NCI-H1694 (cell line): ENCODE data around the gene LCN12.
"Not testable (repeated sequence)": the region's sequence is repeated elsewhere in the genome, so short reads cannot be mapped to it uniquely, and the experiment has no call there.

Experiments
- DNase-seq: peaks from one replicate; lab custom pipeline; 2025; lab: John Stamatoyannopoulos, UW

LCN12 gene

DNA sequence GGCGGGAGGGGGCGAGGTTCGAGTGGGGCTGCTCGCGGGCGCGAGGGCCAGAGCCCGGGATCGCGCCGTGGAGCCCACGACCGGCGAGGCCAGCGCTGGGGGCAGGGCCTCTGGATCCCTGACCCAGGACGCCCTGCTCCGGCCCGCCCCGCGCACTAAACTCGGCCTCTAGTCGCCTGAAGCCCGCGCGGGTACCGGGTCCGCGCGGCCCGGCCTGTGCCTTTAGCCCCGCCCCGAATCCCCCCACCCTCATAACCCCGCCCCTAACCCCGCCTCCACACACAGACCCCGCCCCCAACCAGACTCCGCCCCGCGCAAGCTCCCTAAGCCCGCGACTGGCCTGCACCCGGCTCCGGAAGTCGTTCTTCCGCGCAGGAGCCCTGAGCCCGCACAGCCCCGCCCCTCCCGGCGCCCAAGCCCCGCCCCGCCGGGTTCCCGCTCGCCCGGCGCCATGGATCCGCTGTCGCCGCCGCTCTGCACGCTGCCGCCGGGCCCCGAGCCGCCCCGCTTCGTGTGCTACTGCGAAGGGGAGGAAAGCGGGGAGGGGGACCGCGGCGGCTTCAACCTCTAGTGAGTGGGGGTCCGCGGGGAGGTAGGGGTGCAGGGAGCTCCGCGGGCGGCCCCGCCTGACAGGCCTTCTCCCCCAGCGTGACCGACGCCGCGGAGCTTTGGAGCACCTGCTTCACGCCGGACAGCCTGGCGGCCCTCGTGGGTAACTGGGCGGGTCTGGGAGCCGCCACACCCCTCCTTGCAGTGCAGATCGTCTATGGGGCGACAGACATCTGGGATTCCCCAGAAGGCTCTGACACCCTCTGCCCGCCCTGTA, 40.1 kb downstream of the LCN12 start, which contains the start of gene PAXX:
TSS of gene PAXX (plus strand) at position 430 of the 826 bp plus-strand sequence. CDS start at position 452, 22 bp downstream.
- peak; percentile 34 for DNase-seq

DNA sequence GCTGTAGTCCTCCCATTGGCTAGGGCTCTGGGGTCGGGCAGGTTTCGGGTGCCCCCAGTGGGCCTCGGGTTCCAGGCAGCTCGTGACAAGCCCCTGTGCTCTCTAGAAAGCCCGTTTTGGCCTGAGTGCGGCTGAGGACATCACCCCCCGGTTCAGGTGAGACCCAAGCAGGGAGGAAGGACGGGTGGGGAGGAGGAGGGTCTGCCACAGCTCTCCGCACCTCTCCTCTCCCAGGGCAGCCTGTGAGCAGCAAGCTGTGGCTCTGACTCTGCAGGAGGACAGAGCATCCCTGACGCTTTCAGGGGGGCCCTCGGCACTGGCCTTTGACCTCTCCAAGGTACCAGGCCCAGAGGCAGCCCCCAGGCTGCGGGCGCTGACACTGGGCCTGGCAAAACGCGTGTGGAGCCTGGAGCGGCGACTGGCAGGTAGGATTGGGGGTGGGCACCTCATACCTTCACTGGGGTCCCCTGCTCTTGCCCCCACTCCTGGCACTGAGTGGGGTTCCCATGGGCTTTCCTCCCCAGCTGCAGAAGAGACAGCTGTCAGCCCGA, 40.8 kb downstream of the LCN12 start:
- no peak for DNase-seq

DNA sequence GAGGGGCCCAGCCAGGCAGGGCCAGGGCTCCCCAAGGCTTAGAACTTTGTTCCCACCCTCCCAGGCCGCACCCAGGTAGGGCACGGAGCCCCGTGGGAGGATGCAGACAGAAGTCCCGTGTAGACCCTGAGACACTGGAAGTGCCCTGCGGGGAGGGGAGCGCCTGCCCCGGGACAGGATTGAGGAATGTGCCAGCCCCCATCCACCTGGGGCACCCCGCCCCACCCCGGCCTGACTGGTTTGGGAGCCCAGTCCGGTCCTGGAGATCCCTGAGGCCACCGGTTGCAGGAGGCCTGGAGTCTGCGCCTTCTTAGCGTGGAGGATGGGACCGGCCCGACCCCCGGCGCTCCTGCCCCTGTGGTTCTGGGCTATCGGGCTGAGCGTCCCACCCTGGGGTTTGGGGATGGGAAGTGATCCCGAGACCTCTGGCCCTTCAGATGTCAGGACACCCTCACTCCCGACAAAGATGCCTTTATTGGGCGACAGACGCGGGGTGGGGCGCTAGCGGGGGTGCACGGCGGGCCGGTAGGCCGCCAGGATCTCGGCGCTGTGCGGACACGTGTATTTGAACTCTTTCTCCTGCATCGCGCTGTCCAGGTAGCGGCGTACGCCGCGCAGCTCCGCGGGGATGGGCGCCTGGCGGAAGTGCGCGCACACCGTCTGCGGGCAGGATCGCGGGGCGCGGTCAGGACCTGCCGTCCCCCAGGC, 42.3 kb downstream of the LCN12 start:
- no peak for DNase-seq

DNA sequence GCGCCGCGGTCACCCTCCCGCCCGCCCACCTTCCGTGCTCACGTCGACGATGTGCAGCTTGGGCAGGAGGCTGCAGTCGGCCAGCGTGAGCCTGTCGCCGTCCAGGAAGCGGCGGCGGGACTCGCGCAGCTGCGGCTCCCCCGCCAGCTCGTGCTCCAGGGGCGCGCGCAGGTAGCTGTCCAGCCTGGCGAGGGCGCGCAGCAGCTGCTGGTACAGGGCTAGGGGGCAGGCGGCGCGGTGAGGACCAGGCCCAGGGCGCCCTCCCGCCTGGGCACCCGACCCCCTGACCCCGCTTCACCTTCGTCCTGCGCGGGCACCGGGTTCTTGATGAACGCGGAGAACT, 42.8 kb downstream of the LCN12 start:
- DNase-seq = no peak

DNA sequence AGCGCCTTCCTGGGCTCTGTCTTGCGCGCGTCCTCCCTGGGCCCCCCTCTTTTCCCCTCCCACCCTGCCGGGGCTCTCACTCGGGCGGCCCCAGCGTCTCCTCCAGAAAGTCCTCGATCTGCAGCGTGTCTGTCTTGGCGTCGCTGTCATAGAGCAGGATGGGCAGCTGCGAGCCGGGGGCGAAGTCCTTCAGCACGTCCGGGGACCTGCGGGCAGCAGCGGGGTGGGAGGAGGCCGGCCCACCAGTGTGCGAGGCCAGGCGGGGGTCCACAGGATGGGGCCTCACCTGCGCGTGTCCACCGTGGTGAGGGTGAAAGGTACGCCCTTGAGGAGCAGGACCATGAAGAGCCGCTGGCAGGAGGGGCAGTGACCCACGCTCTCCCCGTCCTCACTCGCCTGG, 43.3 kb downstream of the LCN12 start:
- DNase-seq = no peak

DNA sequence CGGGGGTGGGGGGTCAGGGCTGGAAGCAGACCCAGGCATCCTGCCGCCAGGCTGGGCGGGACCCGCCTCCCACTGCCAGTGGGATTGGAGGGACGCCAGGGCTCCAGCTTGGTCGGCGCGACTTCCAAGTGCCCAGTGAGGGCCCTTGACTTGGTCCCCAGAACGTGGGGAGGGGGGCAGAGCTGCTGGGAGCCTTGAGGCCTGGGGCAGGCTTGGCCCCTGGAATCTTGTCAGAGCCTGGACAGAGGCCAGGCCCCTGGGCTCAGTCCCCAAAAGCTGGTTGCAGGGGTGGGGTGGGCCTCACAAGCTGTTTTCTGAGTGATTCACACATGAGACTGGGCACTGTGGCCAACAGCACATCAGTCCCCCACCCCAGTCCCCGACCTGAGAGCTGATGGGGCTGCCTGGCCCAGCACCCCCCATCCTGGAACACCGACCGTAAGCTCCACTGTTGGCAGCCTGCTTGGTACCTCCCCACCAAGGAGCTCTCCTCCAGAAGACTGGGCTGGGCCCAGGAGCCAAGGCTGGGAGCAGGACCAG, 43.8 kb downstream of the LCN12 start:
- no peak for DNase-seq

DNA sequence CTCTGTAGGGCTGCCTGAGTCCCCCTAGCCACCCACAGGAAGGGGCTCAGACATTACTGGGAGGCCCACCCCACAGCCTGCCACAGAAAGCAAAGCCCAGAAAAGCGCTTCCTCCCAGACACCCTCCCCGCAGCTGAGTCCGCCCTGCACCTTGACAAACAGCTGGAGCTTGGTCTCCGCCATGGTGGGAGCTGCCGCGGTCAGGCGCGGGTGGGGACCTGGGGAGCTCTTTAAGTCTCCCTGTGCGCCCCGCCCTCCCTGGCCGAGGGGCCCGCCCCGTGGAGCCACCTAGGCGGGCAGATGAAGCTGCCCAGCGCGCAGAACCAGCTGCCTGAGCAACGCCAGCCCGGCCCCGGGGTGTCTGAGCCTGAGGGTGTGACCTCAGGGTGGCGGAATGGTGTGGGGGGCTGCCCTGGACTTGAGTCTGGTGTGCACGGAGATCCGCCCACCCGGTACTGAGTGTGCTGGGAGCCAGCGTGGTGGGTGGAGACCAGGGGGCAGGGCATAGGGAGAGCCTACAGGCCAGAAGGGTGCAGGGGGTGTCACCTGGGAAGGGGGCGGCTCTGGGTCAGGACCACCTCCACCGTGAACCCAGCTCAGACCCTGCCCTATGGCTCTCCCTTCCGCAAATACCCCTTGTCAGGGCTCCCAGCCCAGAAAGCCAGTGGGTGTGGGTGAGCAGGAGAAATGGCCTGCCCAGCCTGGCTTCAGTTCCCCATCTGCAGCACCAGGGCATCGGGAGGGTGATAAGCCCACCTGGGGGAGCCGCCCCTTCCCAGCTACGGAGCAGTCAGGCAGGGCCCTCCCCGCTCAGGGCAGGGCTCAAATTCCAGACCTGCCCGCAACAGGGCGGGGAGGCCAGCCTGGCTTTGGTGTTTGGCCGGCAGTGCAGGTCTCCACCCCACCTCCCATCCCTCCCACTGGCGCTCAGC, 44.6 kb downstream of the LCN12 start, which contains the start of gene CLIC3:
TSS of gene CLIC3 (minus strand) at position 208 of the 932 bp plus-strand sequence. CDS start at position 183, 25 bp downstream.
- DNase-seq = no peak

DNA sequence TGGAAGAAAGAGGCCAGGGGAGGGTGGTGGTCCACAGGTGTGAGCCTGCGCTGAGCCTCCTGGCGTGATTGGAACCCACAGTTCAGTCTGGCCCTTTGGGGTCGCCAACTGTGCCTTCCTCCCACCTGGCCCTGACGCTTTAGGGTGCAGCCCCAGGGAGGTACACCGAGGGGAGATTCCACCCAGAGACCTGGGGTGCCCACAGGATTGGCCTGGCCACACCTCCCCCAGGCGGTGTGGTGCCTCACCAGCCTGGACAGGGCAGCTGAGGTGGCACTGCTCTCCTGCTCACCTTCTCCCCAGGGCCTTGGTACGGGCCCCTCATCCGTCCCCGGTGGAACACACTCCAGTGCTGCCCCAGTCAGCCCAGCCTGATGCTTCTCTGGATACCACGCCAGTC, 45.3 kb downstream of the LCN12 start:
- no peak for DNase-seq

DNA sequence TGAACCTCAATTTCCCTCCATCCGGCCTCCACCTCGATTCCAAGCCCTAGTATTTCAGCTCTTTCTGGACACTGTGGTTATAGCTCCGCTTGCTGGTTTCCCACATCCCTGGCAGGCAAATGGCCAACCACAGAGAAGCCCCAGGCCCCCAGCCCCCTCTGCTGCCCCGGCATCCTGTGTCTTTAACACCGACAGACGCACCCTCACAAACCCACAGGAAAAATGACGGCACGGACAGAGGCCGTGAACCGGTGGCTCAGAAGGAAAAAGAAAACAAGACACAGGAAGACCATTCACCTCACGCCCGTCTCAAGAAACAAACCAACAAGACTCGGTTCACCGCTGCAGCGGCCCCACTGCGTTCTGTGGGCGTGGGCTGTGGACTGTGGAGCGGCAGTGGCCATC, 45.8 kb downstream of the LCN12 start:
- no peak for DNase-seq

DNA sequence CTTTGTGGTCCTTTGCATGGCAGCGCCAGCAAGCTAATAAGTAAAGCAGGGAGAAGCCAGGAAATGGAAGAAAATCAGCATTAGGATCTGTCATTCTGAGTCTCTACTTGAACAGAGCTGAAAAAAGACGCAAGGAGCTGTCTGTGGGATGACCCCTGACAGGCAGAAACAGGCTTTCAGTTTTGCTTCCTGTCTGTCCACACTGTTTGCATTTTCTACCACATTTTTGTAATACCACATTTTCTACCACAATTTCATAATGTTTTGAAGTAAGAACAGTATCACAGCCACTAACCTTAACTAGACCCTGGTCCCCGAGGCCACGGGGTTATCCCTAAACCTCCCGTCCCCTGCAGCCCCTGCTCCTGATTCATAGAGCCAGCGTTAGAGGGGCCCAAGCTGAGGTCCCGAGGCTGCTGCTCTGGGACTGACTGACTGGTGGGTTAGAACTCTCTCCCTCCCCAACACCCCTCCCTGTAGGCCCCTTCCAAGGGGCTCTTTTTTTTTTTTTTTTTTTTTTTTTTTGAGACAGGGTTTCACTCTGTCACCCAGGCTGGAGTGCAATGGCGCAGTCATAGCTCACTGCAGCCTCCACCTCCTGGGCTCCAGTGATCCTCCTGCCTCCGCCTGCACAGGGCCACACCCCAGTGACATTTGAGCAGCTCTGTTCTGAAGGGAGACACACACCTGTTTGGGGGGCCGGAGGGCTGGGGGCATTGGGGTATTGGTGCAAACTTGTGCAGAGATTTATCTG, 48.3 kb downstream of the LCN12 start:
- no peak for DNase-seq

DNA sequence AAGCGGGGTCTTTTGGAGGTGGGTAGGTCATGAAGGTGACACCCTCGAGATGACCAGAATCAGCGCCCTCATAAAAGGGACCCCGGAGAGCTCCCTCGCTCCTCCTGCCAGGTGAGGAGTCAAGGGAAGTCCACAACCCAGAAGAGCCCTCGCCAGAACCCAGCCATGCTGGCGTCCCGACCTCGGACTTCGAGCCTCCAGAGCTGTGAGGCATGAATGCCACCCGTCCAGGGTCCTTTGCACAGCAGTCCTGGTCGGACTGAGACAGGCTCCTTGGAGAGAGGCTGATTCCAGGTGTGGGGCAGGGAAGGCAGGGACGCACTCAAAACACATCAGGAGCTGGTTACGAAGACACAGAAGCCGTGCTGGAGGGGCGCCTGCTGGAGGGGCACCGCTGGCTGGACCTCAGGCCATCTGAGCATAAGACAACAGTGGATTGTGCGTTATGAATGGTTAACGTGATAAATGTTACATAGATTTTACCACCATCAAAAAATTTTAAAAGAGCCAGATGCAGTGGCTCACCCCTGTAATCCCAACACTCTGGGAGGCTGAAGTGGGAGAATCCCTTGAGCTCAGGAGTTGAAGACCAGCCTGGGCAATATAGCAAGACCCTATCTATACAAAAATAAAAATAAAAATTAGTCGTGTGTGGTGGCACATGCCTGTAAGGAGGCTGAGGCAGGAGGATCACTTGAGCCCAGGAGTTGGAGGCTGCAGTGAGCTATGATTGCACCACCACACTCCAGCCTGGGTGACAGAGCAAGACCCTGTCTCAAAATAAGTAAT, 50.0 kb downstream of the LCN12 start:
- DNase-seq = no peak

DNA sequence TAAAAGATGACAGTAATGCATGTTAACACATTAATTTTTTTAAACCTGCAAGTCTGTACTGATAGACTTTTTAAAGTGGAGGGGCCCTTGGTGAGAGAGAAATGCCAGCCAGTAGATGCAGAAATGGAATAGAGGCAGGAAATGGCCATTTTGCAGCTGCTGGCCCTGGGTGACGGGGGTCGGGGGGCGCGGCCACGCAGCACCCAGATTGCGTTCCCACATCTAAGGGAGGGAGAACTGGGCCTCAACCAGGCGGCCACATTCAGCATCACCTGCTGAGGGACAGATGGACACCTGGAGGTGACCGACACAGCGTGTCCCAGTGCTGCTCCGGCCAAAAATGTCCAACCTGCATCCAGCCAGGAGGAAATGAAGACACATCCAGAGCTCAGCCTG, 50.6 kb downstream of the LCN12 start:
- no peak for DNase-seq

DNA sequence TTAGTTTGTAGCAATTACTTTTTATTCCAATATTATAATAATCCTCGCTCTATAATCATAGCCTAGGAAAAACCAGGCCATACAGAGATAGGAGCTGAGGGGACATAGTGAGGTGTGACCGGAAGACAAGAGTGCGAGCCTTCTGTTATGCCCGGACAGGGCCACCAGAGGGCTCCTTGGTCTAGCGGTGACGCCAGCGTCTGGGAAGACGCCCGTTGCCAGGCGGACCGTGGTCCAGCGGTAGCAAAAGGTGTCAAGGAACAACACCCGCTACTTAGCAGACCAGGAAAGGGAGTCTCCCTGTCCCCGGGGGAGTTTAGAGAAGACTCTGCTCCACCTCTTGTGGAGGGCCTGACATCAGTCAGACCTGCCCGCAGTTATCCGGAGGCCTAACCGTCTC, 52.2 kb downstream of the LCN12 start:
- not testable (repeated sequence) for DNase-seq
